MM.1S (cell line): ENCODE results near the gene SARS2.

Experiments
- EZH2 ChIP-seq: fragments of 300-600 bp; sonication (generic); optimal IDR thresholded peaks from 2 replicates; pipeline ENCODE3; 2017; ENCODE audit warnings: low read depth, mild to moderate bottlenecking, antibody characterized with exemption, low read length, mixed read lengths
- TF ChIP-seq, protein P1 (sequence below): fragments of 300-600 bp; sonication (generic); IDR thresholded peaks from 2 replicates; pipeline ENCODE4 v1.5.1; 2016; ENCODE audit warnings: antibody characterized with exemption, low read length, mixed read lengths

DNA sequence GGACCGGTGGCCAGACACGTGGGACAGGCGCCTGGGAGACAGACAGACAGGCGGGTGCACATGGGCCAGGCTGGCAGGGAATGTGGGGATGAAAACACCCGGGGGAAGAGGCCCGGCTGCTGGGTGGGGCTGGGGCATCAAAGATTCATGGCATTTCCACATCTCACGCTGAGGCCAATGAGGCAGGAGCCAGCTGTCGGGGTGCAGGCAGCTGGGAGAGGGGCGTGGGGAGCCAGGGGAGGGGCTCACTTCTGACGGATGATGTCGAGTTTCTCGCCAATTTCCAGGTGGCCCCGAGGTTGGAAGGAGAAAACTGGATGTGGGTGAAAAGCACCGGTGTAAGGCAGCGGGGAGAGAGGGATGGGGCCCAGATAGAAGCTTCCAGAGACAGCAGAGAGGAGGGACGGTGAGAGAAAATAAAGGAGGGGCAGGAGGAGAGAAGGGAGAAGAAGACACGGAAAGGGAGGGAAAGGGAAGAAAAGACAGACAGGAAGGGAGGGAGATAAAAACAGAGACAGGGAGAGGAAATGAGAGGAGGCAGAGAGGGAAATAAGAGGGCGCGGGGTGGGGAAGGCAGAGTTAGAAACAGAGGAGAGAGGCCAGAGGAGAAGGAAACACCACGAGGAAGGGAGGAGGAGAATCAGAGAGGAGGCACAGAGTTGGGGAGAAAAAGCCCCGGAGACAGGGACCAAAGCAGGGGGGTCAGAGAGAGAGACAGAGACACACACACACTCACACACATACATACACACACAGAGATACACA is 10.5 kb downstream of the SARS2 start:
- TF ChIP-seq, protein P1, sequence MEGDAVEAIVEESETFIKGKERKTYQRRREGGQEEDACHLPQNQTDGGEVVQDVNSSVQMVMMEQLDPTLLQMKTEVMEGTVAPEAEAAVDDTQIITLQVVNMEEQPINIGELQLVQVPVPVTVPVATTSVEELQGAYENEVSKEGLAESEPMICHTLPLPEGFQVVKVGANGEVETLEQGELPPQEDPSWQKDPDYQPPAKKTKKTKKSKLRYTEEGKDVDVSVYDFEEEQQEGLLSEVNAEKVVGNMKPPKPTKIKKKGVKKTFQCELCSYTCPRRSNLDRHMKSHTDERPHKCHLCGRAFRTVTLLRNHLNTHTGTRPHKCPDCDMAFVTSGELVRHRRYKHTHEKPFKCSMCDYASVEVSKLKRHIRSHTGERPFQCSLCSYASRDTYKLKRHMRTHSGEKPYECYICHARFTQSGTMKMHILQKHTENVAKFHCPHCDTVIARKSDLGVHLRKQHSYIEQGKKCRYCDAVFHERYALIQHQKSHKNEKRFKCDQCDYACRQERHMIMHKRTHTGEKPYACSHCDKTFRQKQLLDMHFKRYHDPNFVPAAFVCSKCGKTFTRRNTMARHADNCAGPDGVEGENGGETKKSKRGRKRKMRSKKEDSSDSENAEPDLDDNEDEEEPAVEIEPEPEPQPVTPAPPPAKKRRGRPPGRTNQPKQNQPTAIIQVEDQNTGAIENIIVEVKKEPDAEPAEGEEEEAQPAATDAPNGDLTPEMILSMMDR = no peak
- TF ChIP-seq EZH2 = no peak
